GM13977 (cell line): ENCODE measurements around the gene ALDH16A1.

Experiments
- DNase-seq: peaks from one replicate; pipeline ENCODE4 v3.0.0; 2012; ENCODE audit warnings: low spot score
- in situ Hi-C: fragments of 300-500 bp; cut with MboI; formaldehyde crosslinking; loops from one replicate; pipeline ENCODE4 v1.12.0; 2022; ENCODE audit warnings: low sequenced_read_pairs, low pct_unique_long_range_greater_than_20kb, mixed read lengths, inconsistent platforms; ENCODE audit not compliant: unreplicated experiment
- TF ChIP-seq, protein P1 (sequence below): IDR thresholded peaks from 2 replicates; pipeline ENCODE4 v1.5.1; 2012; ENCODE audit warnings: mild to moderate bottlenecking, control low read depth; ENCODE audit not compliant: insufficient read depth; ENCODE audit errors: extremely low read depth, missing control alignments

Gene ALDH16A1

DNA sequence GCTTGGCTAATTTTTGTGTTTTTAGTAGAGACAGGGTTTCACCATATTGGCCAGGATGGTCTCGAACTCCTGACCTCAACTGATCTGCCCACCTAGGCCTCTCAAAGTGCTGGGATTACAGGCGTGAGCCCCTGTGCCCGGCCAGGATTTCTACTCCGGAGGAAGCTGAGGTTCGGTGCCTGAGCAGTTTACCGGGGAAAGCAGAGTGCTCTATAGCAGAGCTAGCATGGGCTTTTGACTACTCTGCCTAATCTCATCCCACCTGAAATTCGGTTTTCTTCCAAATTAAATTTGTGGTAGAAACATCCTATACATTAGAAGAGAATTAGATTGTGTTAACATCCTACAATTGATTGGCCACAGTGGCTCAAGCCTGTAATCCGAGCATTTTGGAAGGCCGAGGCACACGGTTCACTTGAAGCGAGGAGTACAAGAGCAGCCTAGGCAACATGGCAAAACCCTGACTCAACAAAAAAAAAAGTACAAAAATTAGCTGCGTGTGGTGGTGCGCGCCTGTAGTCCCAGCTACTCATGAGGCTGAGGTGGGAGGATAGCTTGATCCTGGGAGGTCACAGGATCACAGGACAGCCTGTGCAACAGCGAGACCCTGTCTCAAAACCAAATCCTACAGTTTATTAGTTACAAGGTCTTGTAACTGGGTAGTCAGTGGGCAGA is 36.0 kb downstream of the ALDH16A1 start:
- no peak for DNase-seq
- TF ChIP-seq, protein P1, sequence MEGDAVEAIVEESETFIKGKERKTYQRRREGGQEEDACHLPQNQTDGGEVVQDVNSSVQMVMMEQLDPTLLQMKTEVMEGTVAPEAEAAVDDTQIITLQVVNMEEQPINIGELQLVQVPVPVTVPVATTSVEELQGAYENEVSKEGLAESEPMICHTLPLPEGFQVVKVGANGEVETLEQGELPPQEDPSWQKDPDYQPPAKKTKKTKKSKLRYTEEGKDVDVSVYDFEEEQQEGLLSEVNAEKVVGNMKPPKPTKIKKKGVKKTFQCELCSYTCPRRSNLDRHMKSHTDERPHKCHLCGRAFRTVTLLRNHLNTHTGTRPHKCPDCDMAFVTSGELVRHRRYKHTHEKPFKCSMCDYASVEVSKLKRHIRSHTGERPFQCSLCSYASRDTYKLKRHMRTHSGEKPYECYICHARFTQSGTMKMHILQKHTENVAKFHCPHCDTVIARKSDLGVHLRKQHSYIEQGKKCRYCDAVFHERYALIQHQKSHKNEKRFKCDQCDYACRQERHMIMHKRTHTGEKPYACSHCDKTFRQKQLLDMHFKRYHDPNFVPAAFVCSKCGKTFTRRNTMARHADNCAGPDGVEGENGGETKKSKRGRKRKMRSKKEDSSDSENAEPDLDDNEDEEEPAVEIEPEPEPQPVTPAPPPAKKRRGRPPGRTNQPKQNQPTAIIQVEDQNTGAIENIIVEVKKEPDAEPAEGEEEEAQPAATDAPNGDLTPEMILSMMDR = no peak
- in situ Hi-C loops = no loop called here

DNA sequence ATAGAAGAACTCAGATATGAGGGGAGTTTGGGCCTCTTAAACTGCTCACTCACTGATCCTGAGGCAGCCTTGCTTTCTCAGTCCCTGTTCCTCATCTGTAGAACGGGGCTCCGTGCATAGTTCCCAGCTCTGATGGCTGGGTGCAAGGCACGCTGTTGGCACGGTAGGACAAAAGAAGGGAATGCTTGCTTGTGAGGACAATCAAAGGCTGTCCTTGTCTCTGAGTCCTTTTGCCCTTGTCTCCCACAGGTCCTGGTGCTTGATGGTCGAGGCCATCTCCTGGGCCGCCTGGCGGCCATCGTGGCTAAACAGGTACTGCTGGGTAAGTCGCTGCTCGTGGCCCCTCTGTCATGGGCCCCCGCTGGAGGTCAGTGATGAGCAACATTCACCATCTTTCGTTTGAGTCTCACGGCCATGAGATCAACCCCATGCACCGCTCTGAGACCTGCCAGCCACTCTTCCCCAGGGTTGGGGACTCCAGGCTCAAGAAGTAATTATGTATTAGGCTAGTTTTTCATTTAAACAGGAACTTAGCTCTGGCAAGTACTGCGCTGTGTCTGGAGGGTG is 36.7 kb downstream of the ALDH16A1 start:
- in situ Hi-C loops = no loop called here
- DNase-seq = no peak
- TF ChIP-seq, protein P1 = peak; percentile 38

DNA sequence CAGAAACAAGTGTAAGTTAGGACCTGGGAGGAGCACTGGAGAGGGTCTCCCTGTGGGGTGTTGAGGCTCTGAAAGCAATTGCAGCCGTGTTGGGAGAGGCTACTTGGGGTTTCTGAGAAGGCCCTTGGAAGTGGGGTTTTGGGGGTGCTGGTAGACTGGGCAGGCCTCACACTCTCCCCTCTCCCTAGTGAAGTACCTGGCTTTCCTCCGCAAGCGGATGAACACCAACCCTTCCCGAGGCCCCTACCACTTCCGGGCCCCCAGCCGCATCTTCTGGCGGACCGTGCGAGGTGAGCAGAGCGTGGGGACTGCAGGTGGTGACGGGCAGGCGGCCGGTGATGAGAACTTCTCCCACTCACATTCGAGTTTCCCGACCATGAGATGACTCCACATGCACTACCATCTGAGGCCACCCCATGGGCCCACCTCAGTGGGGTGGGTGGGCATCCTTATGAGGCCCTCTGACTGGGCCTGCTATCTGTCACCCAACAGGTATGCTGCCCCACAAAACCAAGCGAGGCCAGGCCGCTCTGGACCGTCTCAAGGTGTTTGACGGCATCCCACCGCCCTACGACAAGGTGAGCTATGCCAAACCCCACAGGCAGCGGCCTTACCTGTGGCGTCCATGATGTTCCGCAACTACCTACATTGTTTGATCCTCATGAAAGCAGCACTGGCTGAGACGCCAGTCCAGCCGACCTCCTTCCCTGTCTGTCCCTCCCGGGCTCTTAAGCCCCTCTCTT is 37.4 kb downstream of the ALDH16A1 start:
- TF ChIP-seq, protein P1 = no peak
- no peak for DNase-seq
- in situ Hi-C loops = no loop called here

DNA sequence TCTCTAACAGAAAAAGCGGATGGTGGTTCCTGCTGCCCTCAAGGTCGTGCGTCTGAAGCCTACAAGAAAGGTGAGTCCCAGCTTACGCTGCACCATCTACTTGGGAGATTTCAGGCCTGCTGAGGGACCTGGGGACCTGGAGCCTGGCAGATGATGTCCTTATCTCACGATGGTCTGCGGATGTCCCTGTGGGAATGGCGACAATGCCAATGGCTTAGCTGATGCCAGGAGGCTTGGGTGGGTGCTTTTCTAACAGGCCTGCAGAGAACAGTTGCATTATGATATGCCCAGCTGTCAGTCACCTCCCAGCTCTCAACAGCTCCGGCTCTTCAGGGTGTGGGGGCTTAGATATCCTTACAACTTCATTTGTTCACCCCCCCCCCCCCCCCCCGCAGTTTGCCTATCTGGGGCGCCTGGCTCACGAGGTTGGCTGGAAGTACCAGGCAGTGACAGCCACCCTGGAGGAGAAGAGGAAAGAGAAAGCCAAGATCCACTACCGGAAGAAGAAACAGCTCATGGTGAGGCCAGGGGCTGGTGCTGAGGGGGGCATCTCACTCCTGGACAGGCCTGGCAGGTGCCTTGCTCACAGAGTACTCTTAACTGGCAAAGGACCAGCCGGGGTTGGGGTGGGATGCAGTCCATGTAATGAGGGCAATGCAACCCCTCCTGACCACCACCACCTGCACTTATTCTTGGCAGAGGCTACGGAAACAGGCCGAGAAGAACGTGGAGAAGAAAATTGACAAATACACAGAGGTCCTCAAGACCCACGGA is 38.2 kb downstream of the ALDH16A1 start:
- DNase-seq = no peak
- in situ Hi-C loops = no loop called here
- TF ChIP-seq, protein P1 = no peak

DNA sequence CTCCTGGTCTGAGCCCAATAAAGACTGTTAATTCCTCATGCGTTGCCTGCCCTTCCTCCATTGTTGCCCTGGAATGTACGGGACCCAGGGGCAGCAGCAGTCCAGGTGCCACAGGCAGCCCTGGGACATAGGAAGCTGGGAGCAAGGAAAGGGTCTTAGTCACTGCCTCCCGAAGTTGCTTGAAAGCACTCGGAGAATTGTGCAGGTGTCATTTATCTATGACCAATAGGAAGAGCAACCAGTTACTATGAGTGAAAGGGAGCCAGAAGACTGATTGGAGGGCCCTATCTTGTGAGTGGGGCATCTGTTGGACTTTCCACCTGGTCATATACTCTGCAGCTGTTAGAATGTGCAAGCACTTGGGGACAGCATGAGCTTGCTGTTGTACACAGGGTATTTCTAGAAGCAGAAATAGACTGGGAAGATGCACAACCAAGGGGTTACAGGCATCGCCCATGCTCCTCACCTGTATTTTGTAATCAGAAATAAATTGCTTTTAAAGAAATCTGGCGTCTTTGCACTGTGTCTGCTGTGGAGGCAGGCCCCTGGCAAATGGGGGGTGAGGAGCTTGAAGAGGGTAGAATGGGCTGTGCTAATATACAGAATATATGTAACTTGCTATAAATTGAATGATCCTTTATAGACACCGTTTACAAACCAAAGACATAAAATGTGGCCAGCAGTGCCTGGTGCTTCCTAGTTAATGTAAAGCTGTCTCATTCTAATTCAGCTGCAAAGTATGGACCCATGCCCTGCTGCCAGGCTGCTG is 39.0 kb downstream of the ALDH16A1 start:
- DNase-seq = no peak
- TF ChIP-seq, protein P1 = no peak
- in situ Hi-C loops = no loop called here
